Neural progenitor cell (in vitro differentiated cells): ENCODE results near the gene WRAP73. TPM values are rescaled to one million over a fixed set of nuclear protein-coding genes. Genes with fewer than 3 reads are reported as not detected.

Experiments used
- DNase-seq: peaks from one replicate; pipeline ENCODE4 v3.0.0-alpha.2; 2016; ENCODE audit warnings: low spot score
- H2AFZ ChIP-seq: fragments of 200-600 bp; sonication (generic); replicated peaks from 2 replicates; pipeline ENCODE4 v1.6.1; 2016; ENCODE audit warnings: antibody characterized with exemption
- H3F3A ChIP-seq: fragments of 200-600 bp; sonication (generic); 2 replicates; pipeline ENCODE4 v1.6.1; 2016; ENCODE audit warnings: antibody characterized with exemption, low read depth
- H3K27ac ChIP-seq: fragments of 200-600 bp; sonication (generic); 2 replicates; pipeline ENCODE4 v1.5.1; 2016; ENCODE audit warnings: mild to moderate bottlenecking
- H3K27me3 ChIP-seq: fragments of 200-600 bp; sonication (generic); 2 replicates; pipeline ENCODE4 v1.6.1; 2016; ENCODE audit warnings: mild to moderate bottlenecking, moderate library complexity
- H3K36me3 ChIP-seq: fragments of 200-600 bp; sonication (generic); 2 replicates; pipeline ENCODE4 v1.5.1; 2016
- H3K4me1 ChIP-seq: fragments of 200-600 bp; sonication (generic); 2 replicates; pipeline ENCODE4 v1.6.1; 2016; ENCODE audit warnings: mixed run types
- H3K4me2 ChIP-seq: fragments of 200-600 bp; sonication (generic); 2 replicates; pipeline ENCODE4 v1.6.1; 2016
- H3K4me3 ChIP-seq: fragments of 200-600 bp; sonication (generic); 2 replicates; pipeline ENCODE4 v1.5.1; 2016
- H3K79me2 ChIP-seq: fragments of 200-600 bp; sonication (generic); 2 replicates; pipeline ENCODE4 v1.6.1; 2016; ENCODE audit warnings: low read depth
- H3K9ac ChIP-seq: fragments of 200-600 bp; sonication (generic); 2 replicates; pipeline ENCODE4 v1.6.1; 2016
- H3K9me3 ChIP-seq: fragments of 200-600 bp; sonication (generic); 2 replicates; pipeline ENCODE4 v1.5.1; 2016; ENCODE audit warnings: low read depth
- H4K20me1 ChIP-seq: fragments of 200-600 bp; sonication (generic); 2 replicates; pipeline ENCODE4 v1.6.1; 2016; ENCODE audit warnings: low read depth
- H3K27ac Mint-ChIP-seq: 3 replicates; pipeline ENCODE4 v1.8.0; 2021; ENCODE audit warnings: mixed read lengths
- H3K27me3 Mint-ChIP-seq: 2 replicates; pipeline ENCODE4 v1.8.0; 2022; ENCODE audit warnings: low read depth, mild to moderate bottlenecking, inconsistent platforms, moderate library complexity, mixed read lengths; ENCODE audit not compliant: insufficient read depth
- H3K36me3 Mint-ChIP-seq: 3 replicates; pipeline ENCODE4 v1.8.0; 2021; ENCODE audit warnings: mixed read lengths
- H3K4me1 Mint-ChIP-seq: 3 replicates; pipeline ENCODE4 v1.8.0; 2021; ENCODE audit warnings: mixed read lengths
- H3K4me3 Mint-ChIP-seq: 3 replicates; pipeline ENCODE4 v1.8.0; 2021; ENCODE audit warnings: mild to moderate bottlenecking, moderate library complexity, mixed read lengths
- H3K9me3 Mint-ChIP-seq: 3 replicates; pipeline ENCODE4 v1.8.0; 2020; ENCODE audit warnings: mixed read lengths
- CTCF ChIP-seq: fragments of 200-600 bp; sonication (generic); IDR thresholded peaks from 2 replicates; pipeline ENCODE4 v1.5.1; 2017; ENCODE audit warnings: antibody characterized with exemption, mild to moderate bottlenecking
- EZH2 ChIP-seq: fragments of 200-600 bp; sonication (generic); IDR thresholded peaks from 2 replicates; pipeline ENCODE4 v1.6.1; 2017; ENCODE audit warnings: antibody characterized with exemption, mild to moderate bottlenecking, moderate library complexity
- EZH2phosphoT487 ChIP-seq: fragments of 200-600 bp; sonication (generic); IDR thresholded peaks from 2 replicates; pipeline ENCODE4 v1.6.1; 2017; ENCODE audit warnings: antibody characterized with exemption
- total RNA-seq: library from RNA; depleted of rRNA; stranded (reverse); fragments of >200 nt; gene quantifications from 2 replicates; pipeline ENCODE4 v1.2.3, GENCODE V29; 2015; ENCODE audit warnings: low replicate concordance

Gene WRAP73
- total RNA-seq, 1 donor from 2014 or later: 12.0 TPM

- no peak overlapping the region for H3K9ac ChIP-seq
- H3K27ac ChIP-seq: no peak overlapping the region
- no peaks in the 10 kb centered on the region for H3K9me3 Mint-ChIP-seq
- H3K4me1 ChIP-seq: peaks cover 4% of the 10 kb centered on the region
- peaks cover 7% of the 10 kb centered on the region for H3K27me3 Mint-ChIP-seq
- H3K4me3 Mint-ChIP-seq: no peak overlapping the region
- H3K27ac Mint-ChIP-seq: no peak overlapping the region
- H3K36me3 ChIP-seq: no peaks in the 10 kb centered on the region
- no peaks in the 10 kb centered on the region for H4K20me1 ChIP-seq
- H3K36me3 Mint-ChIP-seq: no peaks in the 10 kb centered on the region
- no peak overlapping the region for H2AFZ ChIP-seq
- H3K4me2 ChIP-seq: no peak overlapping the region
- no peaks in the 10 kb centered on the region for H3F3A ChIP-seq
- H3K4me1 Mint-ChIP-seq: peaks cover 8% of the 10 kb centered on the region
- H3K4me3 ChIP-seq: no peak overlapping the region
- peaks cover 8% of the 10 kb centered on the region for H3K27me3 ChIP-seq
- H3K79me2 ChIP-seq: no peaks in the 10 kb centered on the region
- TF ChIP-seq CTCF: no peak
- TF ChIP-seq EZH2: no peak
- TF ChIP-seq EZH2phosphoT487: no peak
- no peaks in the 10 kb centered on the region for H3K9me3 ChIP-seq
- DNase-seq: no peak
These were observed 26.9 kb upstream of the WRAP73 start for GRCh38 chr1:3676581-3677470.

DNA sequence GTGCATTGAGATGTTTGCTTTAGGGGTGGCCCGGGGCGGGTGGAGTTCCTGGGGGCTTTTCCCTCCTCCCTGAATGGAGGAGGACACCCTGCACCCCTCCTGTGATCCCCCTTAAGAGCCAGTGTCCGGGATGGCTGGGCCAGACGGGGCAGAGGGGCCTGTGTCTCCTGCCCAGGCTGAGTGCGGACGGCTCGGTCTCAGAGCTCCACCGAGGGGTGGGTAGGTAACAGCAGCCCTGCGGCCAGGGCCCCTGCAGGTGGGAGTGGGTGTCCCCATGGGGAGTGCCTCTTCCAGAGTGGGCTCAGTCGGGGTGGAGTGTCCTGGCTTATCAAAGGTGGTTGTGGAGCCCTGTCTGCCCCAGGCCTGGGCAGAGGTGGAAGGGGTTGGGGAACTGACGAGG, 25.5 kb upstream of the WRAP73 start:
- Mint-ChIP-seq H3K4me3 (no peak overlapping the region), H3K9me3 (no peaks in the 10 kb centered on the region), H3K27ac (no peak overlapping the region), H3K4me1 (peaks cover 12% of the 10 kb centered on the region), H3K36me3 (no peaks in the 10 kb centered on the region), H3K27me3 (peaks cover 11% of the 10 kb centered on the region)
- Histone ChIP-seq H3K27ac (no peak overlapping the region), H3K9ac (no peak overlapping the region), H3K27me3 (peaks cover 20% of the 10 kb centered on the region), H4K20me1 (no peaks in the 10 kb centered on the region), H3K36me3 (no peaks in the 10 kb centered on the region), H3K9me3 (no peaks in the 10 kb centered on the region), H3F3A (no peaks in the 10 kb centered on the region), H3K4me2 (no peak overlapping the region), H3K79me2 (no peaks in the 10 kb centered on the region), H3K4me1 (no peaks in the 10 kb centered on the region), H2AFZ (no peak overlapping the region), H3K4me3 (no peak overlapping the region)
- no peak for TF ChIP-seq EZH2
- TF ChIP-seq CTCF: no peak
- TF ChIP-seq EZH2phosphoT487: no peak
- no peak for DNase-seq

- peaks cover 16% of the 10 kb centered on the region for H3K4me1 Mint-ChIP-seq
- Histone ChIP-seq H2AFZ (no peak overlapping the region), H3K36me3 (no peaks in the 10 kb centered on the region), H3F3A (no peaks in the 10 kb centered on the region), H3K27me3 (peaks cover 20% of the 10 kb centered on the region), H3K27ac (no peak overlapping the region), H3K4me2 (no peak overlapping the region), H4K20me1 (no peaks in the 10 kb centered on the region), H3K9me3 (no peaks in the 10 kb centered on the region), H3K4me3 (no peak overlapping the region), H3K9ac (no peak overlapping the region), H3K79me2 (no peaks in the 10 kb centered on the region), H3K4me1 (no peaks in the 10 kb centered on the region)
- no peak for DNase-seq
- no peaks in the 10 kb centered on the region for H3K36me3 Mint-ChIP-seq
- no peak for TF ChIP-seq EZH2
- TF ChIP-seq CTCF: no peak
- TF ChIP-seq EZH2phosphoT487: no peak
- H3K9me3 Mint-ChIP-seq: no peaks in the 10 kb centered on the region
- H3K27me3 Mint-ChIP-seq: peaks cover 11% of the 10 kb centered on the region
- no peak overlapping the region for H3K27ac Mint-ChIP-seq
- no peak overlapping the region for H3K4me3 Mint-ChIP-seq
These were observed 24.5 kb upstream of the WRAP73 start for GRCh38 chr1:3674100-3675094.
